Esophagus squamous epithelium (tissue), 5 donors: ENCODE results near the gene LARP4B. TPM values are rescaled to one million over a fixed set of nuclear protein-coding genes. Genes with fewer than 3 reads are reported as not detected.

Experiments used
- DNase-seq: peaks from one replicate; lab custom pipeline; 2025; lab: John Stamatoyannopoulos, UW
- H3K27ac ChIP-seq, 4 donors: fragments of 200-600 bp; sonication (generic); one replicate each; pipeline ENCODE4 v1.5.1; 2016 to 2019; ENCODE audit warnings: mild to moderate bottlenecking in 1 of 4
- H3K27me3 ChIP-seq, 4 donors: fragments of 200-600 bp; sonication (generic); 1 replicate in 3 of 4; 2 replicates in 1 of 4; pipeline versions ENCODE4 v1.5.1 to v1.6.0; 2017 to 2021; ENCODE audit warnings: antibody characterized with exemption in 1 of 4
- H3K36me3 ChIP-seq, 3 donors: fragments of 200-600 bp; sonication (generic); one replicate each; pipeline ENCODE4 v1.5.1; 2016 to 2019
- H3K4me1 ChIP-seq, 3 donors: fragments of 200-600 bp; sonication (generic); one replicate each; pipeline ENCODE4 v1.5.1; 2017 to 2019
- H3K4me3 ChIP-seq, 4 donors: fragments of 200-600 bp; sonication (generic); 1 replicate in 3 of 4; 2 replicates in 1 of 4; pipeline ENCODE4 v1.5.1; 2016 to 2019; ENCODE audit warnings: mild to moderate bottlenecking in 2 of 4, moderate library complexity in 1 of 4
- H3K9me3 ChIP-seq, 3 donors: fragments of 200-600 bp; sonication (generic); one replicate each; pipeline ENCODE4 v1.5.1; 2016 to 2019
- CTCF ChIP-seq, 6 experiments: fragments of 450-650 bp in 4 of 6; fragments of 200-600 bp in 2 of 6; sonication (generic) in 2 of 6; IDR thresholded peaks; one replicate each; pipeline ENCODE4 v1.5.1; 2016 to 2019; ENCODE audit warnings: antibody characterized with exemption in 6 of 6, mild to moderate bottlenecking in 4 of 6, moderate library complexity in 4 of 6
- POLR2A ChIP-seq, 4 donors: fragments of 450-650 bp; IDR thresholded peaks; one replicate each; pipeline ENCODE4 v1.6.1; 2017; ENCODE audit warnings: antibody characterized with exemption in 4 of 4, mild to moderate bottlenecking in 4 of 4, moderate library complexity in 3 of 4
- WGBS, 2 donors: methylation state at CpG; one replicate each; pipeline ENCODE4 v1.1.5; 2018; 5-methylcytosine and 5-hydroxymethylcytosine counted together
- intact Hi-C: fragments of 100-400 bp; cut with DNase I; formaldehyde crosslinking; loops from one replicate; pipeline ENCODE4 v1.15.0; 2022
- total RNA-seq, 4 donors: library from RNA; depleted of rRNA; stranded (reverse); fragments of >200 nt; gene quantifications; one replicate each; pipeline ENCODE4 v1.1.0, GENCODE V29; 2016
- donor health status: DM: yes; HTN: yes; CAD: no.

The LARP4B gene
- total RNA-seq: 10 to 100 TPM; 32.7 to 75.5 (median 63.4) TPM

- Histone ChIP-seq H3K27me3 (no peaks in the 10 kb centered on the region), H3K36me3 (no peaks in the 10 kb centered on the region), H3K4me3 (peak within 1 kb of the TSS; percentile 72 to 92 (median 82)), H3K9me3 (no peaks in the 10 kb centered on the region), H3K4me1 (peaks cover 21 to 52% (median 25%) of the 10 kb centered on the region in 3 donors), H3K27ac (peak within 1 kb of the TSS; percentile 98 to 100 (median 100))
- DNase-seq: peak; percentile 77
- no peak for TF ChIP-seq CTCF (IDR thresholded peaks at IDR 0.05)
- TF ChIP-seq POLR2A (IDR thresholded peaks at IDR 0.05): peak in 3 of 4 donors; percentile 83 to 90 (median 87)
- intact Hi-C loops: no loop called here
- 0% methylated on average over 12 of the region's 137 CpGs; no CpG with 5 or more reads in 1 of the 2 donors for WGBS, 2 donors
These were observed at the start of gene LARP4B for GRCh38 chr10:931326-932318. Gene LARP4B (minus strand): TSS chr10:931705. CDS start chr10:885721, 45,984 bp downstream.

- WGBS, 2 donors: 93 to 96% methylated on average over 2 to 4 of the region's 5 CpGs
- H3K27me3 ChIP-seq: no peaks in the 10 kb centered on the region
- no peak overlapping the region for H3K27ac ChIP-seq
- no peak overlapping the region for H3K4me3 ChIP-seq
- intact Hi-C loops: no loop called here
- DNase-seq: no peak
- peaks cover 0 to 3% (median 0%) of the 10 kb centered on the region in 3 donors for H3K4me1 ChIP-seq
- peaks cover 0 to 32% (median 11%) of the 10 kb centered on the region in 3 donors for H3K9me3 ChIP-seq
- peaks cover 0 to 9% (median 0%) of the 10 kb centered on the region in 3 donors for H3K36me3 ChIP-seq
- TF ChIP-seq POLR2A (IDR thresholded peaks at IDR 0.05): no peak
- TF ChIP-seq CTCF (IDR thresholded peaks at IDR 0.05): no peak
These were observed 49.1 kb upstream of the LARP4B start for GRCh38 chr10:980468-981093.

GRCh38 chr10:978826-979421, 47.4 kb upstream of the LARP4B start:
- Histone ChIP-seq H3K36me3 (peaks cover 0 to 9% (median 0%) of the 10 kb centered on the region in 3 donors), H3K4me1 (no peaks in the 10 kb centered on the region), H3K4me3 (no peak overlapping the region), H3K9me3 (peaks cover 0 to 32% (median 11%) of the 10 kb centered on the region in 3 donors), H3K27ac (no peak overlapping the region), H3K27me3 (no peaks in the 10 kb centered on the region)
- no peak for DNase-seq
- WGBS, 2 donors: 80 to 93% methylated on average over 2 of the region's 2 CpGs
- TF ChIP-seq CTCF (IDR thresholded peaks at IDR 0.05) (no peak), POLR2A (IDR thresholded peaks at IDR 0.05) (no peak)
- intact Hi-C loops: no loop called here

GRCh38 chr10:976316-976715, 44.8 kb upstream of the LARP4B start:
- no peak overlapping the region for H3K4me3 ChIP-seq
- no peak for DNase-seq
- H3K9me3 ChIP-seq: peaks cover 0 to 32% (median 11%) of the 10 kb centered on the region in 3 donors
- TF ChIP-seq POLR2A (IDR thresholded peaks at IDR 0.05) (no peak), CTCF (IDR thresholded peaks at IDR 0.05) (no peak)
- no peaks in the 10 kb centered on the region for H3K27me3 ChIP-seq
- H3K36me3 ChIP-seq: peaks cover 0 to 9% (median 0%) of the 10 kb centered on the region in 3 donors
- intact Hi-C loops: no loop called here
- WGBS, 2 donors: 92% methylated on average over 22 of the region's 22 CpGs
- H3K27ac ChIP-seq: no peak overlapping the region
- H3K4me1 ChIP-seq: peaks cover 0 to 6% (median 0%) of the 10 kb centered on the region in 3 donors
